Measurements from ENCODE around the gene UHRF1. TPM values are rescaled to one million over a fixed set of nuclear protein-coding genes. Genes with fewer than 3 reads are reported as not detected.
A peak's percentile ranks its signal among the peaks of the same experiment; 100 is the strongest.

The UHRF1 gene
- total RNA-seq, 1 donor from 2014 or later: 20.7 TPM

- Mint-ChIP-seq H3K27me3 (ENCODE audit: unreplicated experiment) (no peaks in the 10 kb centered on the region), H3K4me1 (ENCODE audit: unreplicated experiment) (peaks cover 46% of the 10 kb centered on the region), H3K36me3 (ENCODE audit: unreplicated experiment) (peaks cover 9% of the 10 kb centered on the region), H3K4me3 (ENCODE audit: unreplicated experiment) (no peak overlapping the region), H3K9me3 (ENCODE audit: unreplicated experiment) (peaks cover 5% of the 10 kb centered on the region), H3K27ac (ENCODE audit: unreplicated experiment) (peak overlapping the region; percentile 45)
- no peak for DNase-seq (ENCODE audit: extremely low spot score, unreplicated experiment)
- TF ChIP-seq CTCF (IDR thresholded peaks at IDR 0.05): no peak
Measured at GRCh38 chr19:4987256-4987655, 78.0 kb downstream of the UHRF1 start.

DNA sequence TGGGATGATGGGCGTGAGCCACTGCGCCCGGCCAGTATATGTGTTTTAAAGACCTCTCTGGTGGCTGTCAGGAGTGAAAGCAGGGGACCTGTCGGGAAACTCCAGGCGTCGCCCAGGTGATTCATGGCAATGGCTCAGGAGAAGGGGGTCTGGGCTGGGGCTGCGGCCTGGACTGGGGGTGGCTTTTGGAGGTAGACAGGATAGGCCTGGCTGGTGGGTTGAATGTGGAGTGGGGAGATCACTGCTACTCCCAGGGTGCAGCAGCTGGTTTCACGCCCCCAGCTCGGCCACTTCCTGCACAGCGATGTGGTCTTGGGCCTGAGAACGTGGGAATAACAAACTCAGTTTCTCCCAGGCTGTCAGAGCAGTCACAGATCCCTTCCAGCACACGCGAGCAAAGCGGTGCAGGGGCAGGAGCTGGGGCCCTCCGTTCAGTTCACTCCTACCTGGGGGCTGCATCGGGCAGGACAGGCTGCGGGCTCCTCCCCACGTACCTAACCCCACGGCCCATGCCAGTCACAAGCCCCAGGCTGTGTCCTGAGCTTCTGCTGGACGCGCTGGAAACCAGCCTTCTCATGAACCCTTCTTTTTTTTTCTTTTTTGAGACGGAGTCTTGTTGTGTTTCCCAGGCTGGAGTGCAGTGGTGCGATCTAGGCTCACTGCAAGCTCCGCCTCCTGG, 78.5 kb downstream of the UHRF1 start:
- Mint-ChIP-seq H3K4me3 (ENCODE audit: unreplicated experiment) (no peak overlapping the region), H3K36me3 (ENCODE audit: unreplicated experiment) (peaks cover 13% of the 10 kb centered on the region), H3K9me3 (ENCODE audit: unreplicated experiment) (peaks cover 6% of the 10 kb centered on the region), H3K27me3 (ENCODE audit: unreplicated experiment) (no peaks in the 10 kb centered on the region), H3K4me1 (ENCODE audit: unreplicated experiment) (peaks cover 46% of the 10 kb centered on the region), H3K27ac (ENCODE audit: unreplicated experiment) (no peak overlapping the region)
- no peak for DNase-seq (ENCODE audit: extremely low spot score, unreplicated experiment)
- TF ChIP-seq CTCF (IDR thresholded peaks at IDR 0.05): no peak

GRCh38 chr19:4988770-4989251, 79.5 kb downstream of the UHRF1 start:
- Mint-ChIP-seq H3K27me3 (ENCODE audit: unreplicated experiment) (no peaks in the 10 kb centered on the region), H3K4me1 (ENCODE audit: unreplicated experiment) (peaks cover 45% of the 10 kb centered on the region), H3K4me3 (ENCODE audit: unreplicated experiment) (no peak overlapping the region), H3K9me3 (ENCODE audit: unreplicated experiment) (peaks cover 6% of the 10 kb centered on the region), H3K27ac (ENCODE audit: unreplicated experiment) (peak overlapping the region; percentile 47), H3K36me3 (ENCODE audit: unreplicated experiment) (peaks cover 20% of the 10 kb centered on the region)
- no peak for TF ChIP-seq CTCF (IDR thresholded peaks at IDR 0.05)
- DNase-seq (ENCODE audit: extremely low spot score, unreplicated experiment): no peak

DNA sequence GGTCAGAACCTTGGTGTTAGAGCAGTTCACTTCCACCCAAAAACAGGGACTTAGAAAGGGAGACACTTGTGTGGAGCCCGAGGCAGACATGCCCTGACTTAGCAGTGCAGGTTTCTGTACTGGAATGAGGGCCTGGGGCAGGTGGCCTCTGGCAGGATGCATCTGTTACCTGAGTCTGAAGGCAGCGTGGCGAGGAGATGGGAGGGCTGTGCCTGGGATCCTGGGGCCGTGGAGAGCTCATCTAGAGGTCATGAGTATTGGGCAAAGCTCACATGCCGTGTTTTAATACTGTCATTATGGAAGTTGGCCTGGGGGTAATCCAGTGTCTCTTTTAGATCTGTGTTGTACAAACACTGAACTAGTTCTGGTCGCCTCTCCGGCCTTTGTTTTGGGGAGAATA, 81.0 kb downstream of the UHRF1 start:
- H3K27ac Mint-ChIP-seq (ENCODE audit: unreplicated experiment): peak overlapping the region; percentile 58

More for the DNA sequence above, 81.0 kb downstream of the UHRF1 start:
- Mint-ChIP-seq H3K27me3 (ENCODE audit: unreplicated experiment) (no peaks in the 10 kb centered on the region), H3K4me3 (ENCODE audit: unreplicated experiment) (no peak overlapping the region), H3K9me3 (ENCODE audit: unreplicated experiment) (peaks cover 6% of the 10 kb centered on the region), H3K4me1 (ENCODE audit: unreplicated experiment) (peaks cover 36% of the 10 kb centered on the region), H3K36me3 (ENCODE audit: unreplicated experiment) (peaks cover 21% of the 10 kb centered on the region)
- TF ChIP-seq CTCF (IDR thresholded peaks at IDR 0.05): no peak
- no peak for DNase-seq (ENCODE audit: extremely low spot score, unreplicated experiment)

Data from osteocyte (in vitro differentiated cells).